HEK293 (cell line): ENCODE results near the gene ECI1.

Experiments used
- BCL11A ChIP-seq: fragments of 450-650 bp; formaldehyde crosslinking; IDR thresholded peaks from 2 replicates; pipeline ENCODE4 v1.5.1; 2016; ENCODE audit warnings: low read depth, missing biosample characterization, missing genetic modification characterization
- HOXA7 ChIP-seq: sonication (generic); formaldehyde crosslinking; IDR thresholded peaks from 2 replicates; pipeline ENCODE4 v1.8.1; 2022; ENCODE audit warnings: missing genetic modification reagents, borderline replicate concordance
- KLF9 ChIP-seq: fragments of 450-650 bp; formaldehyde crosslinking; IDR thresholded peaks from 2 replicates; pipeline ENCODE4 v1.5.1; 2016; ENCODE audit warnings: missing biosample characterization, missing genetic modification characterization, low read depth
- MEIS1 ChIP-seq: sonication (generic); formaldehyde crosslinking; IDR thresholded peaks from 2 replicates; pipeline ENCODE4 v1.8.1; 2022; ENCODE audit warnings: missing genetic modification reagents, mild to moderate bottlenecking, borderline replicate concordance
- MYNN ChIP-seq: fragments of 450-650 bp; formaldehyde crosslinking; IDR thresholded peaks from 2 replicates; pipeline ENCODE4 v1.5.1; 2016; ENCODE audit warnings: missing biosample characterization, missing genetic modification characterization, borderline replicate concordance
- MZF1 ChIP-seq: fragments of 450-650 bp; formaldehyde crosslinking; IDR thresholded peaks from 2 replicates; pipeline ENCODE4 v1.5.1; 2017; ENCODE audit warnings: missing biosample characterization, missing genetic modification characterization, borderline replicate concordance
- SALL2 ChIP-seq: fragments of 450-650 bp; formaldehyde crosslinking; IDR thresholded peaks from 2 replicates; pipeline ENCODE4 v1.5.0; 2017; ENCODE audit warnings: missing biosample characterization, mild to moderate bottlenecking, missing genetic modification characterization, borderline replicate concordance
- WT1 ChIP-seq: fragments of 450-650 bp; formaldehyde crosslinking; IDR thresholded peaks from 2 replicates; pipeline ENCODE4 v1.5.1; 2016; ENCODE audit warnings: missing biosample characterization, missing genetic modification characterization
- YY2 ChIP-seq: fragments of 450-650 bp; formaldehyde crosslinking; IDR thresholded peaks from 2 replicates; pipeline ENCODE4 v1.5.1; 2016; ENCODE audit warnings: missing biosample characterization, missing genetic modification characterization
- ZBTB1 ChIP-seq: fragments of 450-650 bp; formaldehyde crosslinking; IDR thresholded peaks from 2 replicates; pipeline ENCODE4 v1.5.1; 2016; ENCODE audit warnings: missing biosample characterization, missing genetic modification characterization
- ZFP37 ChIP-seq: fragments of 450-650 bp; formaldehyde crosslinking; IDR thresholded peaks from 2 replicates; pipeline ENCODE4 v1.5.1; 2016; ENCODE audit warnings: missing biosample characterization, missing genetic modification characterization
- ZNF138 ChIP-seq: fragments of 450-650 bp; formaldehyde crosslinking; IDR thresholded peaks from 2 replicates; pipeline ENCODE4 v1.5.1; 2016; ENCODE audit warnings: missing biosample characterization, missing genetic modification characterization, borderline replicate concordance
- ZNF157 ChIP-seq: fragments of 450-650 bp; formaldehyde crosslinking; IDR thresholded peaks from 2 replicates; pipeline ENCODE4 v1.5.1; 2016; ENCODE audit warnings: missing biosample characterization, missing genetic modification characterization
- ZNF23 ChIP-seq: fragments of 450-650 bp; formaldehyde crosslinking; IDR thresholded peaks from 2 replicates; pipeline ENCODE4 v1.5.1; 2016; ENCODE audit warnings: missing biosample characterization, missing genetic modification characterization, borderline replicate concordance
- ZNF24 ChIP-seq: fragments of 450-650 bp; formaldehyde crosslinking; IDR thresholded peaks from 2 replicates; pipeline ENCODE4 v1.5.1; 2016; ENCODE audit warnings: missing biosample characterization, missing genetic modification characterization
- ZNF311 ChIP-seq: fragments of 450-650 bp; formaldehyde crosslinking; IDR thresholded peaks from 2 replicates; pipeline ENCODE4 v1.5.1; 2017; ENCODE audit warnings: missing biosample characterization, missing genetic modification characterization, borderline replicate concordance
- ZNF335 ChIP-seq: fragments of 450-650 bp; formaldehyde crosslinking; conservative IDR thresholded peaks from 2 replicates; pipeline ENCODE4 v1.5.1; 2016; ENCODE audit warnings: missing biosample characterization, missing genetic modification characterization
- ZNF366 ChIP-seq: fragments of 450-650 bp; formaldehyde crosslinking; conservative IDR thresholded peaks from 2 replicates; pipeline ENCODE4 v1.5.1; 2016; ENCODE audit warnings: missing biosample characterization, missing genetic modification characterization
- ZNF548 ChIP-seq: fragments of 450-650 bp; formaldehyde crosslinking; IDR thresholded peaks from 2 replicates; pipeline ENCODE4 v1.5.1; 2016; ENCODE audit warnings: missing biosample characterization, missing genetic modification characterization
- ZNF558 ChIP-seq: fragments of 450-650 bp; formaldehyde crosslinking; IDR thresholded peaks from 2 replicates; pipeline ENCODE4 v1.5.1; 2016; ENCODE audit warnings: missing biosample characterization, missing genetic modification characterization
- ZNF600 ChIP-seq: fragments of 450-650 bp; formaldehyde crosslinking; IDR thresholded peaks from 2 replicates; pipeline ENCODE4 v1.5.1; 2016; ENCODE audit warnings: missing biosample characterization, missing genetic modification characterization
- ZNF623 ChIP-seq: fragments of 450-650 bp; formaldehyde crosslinking; IDR thresholded peaks from 2 replicates; pipeline ENCODE4 v1.5.1; 2016; ENCODE audit warnings: missing biosample characterization, missing genetic modification characterization
- ZNF670 ChIP-seq: fragments of 450-650 bp; formaldehyde crosslinking; IDR thresholded peaks from 2 replicates; pipeline ENCODE4 v1.5.1; 2016; ENCODE audit warnings: missing biosample characterization, missing genetic modification characterization, low read depth
- ZNF747 ChIP-seq: fragments of 450-650 bp; formaldehyde crosslinking; IDR thresholded peaks from 2 replicates; pipeline ENCODE4 v1.5.1; 2016; ENCODE audit warnings: missing biosample characterization, missing genetic modification characterization
- ZNF785 ChIP-seq: fragments of 450-650 bp; formaldehyde crosslinking; IDR thresholded peaks from 2 replicates; pipeline ENCODE4 v1.5.1; 2016; ENCODE audit warnings: missing biosample characterization, missing genetic modification characterization
- ZSCAN30 ChIP-seq: fragments of 450-650 bp; IDR thresholded peaks from 2 replicates; pipeline ENCODE4 v1.5.1; 2018; ENCODE audit warnings: missing biosample characterization, mild to moderate bottlenecking, missing genetic modification characterization, moderate library complexity
- TF ChIP-seq, protein P1 (sequence below): fragments of 450-650 bp; formaldehyde crosslinking; IDR thresholded peaks from 2 replicates; pipeline ENCODE4 v1.5.1; 2016; ENCODE audit warnings: missing biosample characterization, missing genetic modification characterization
- TF ChIP-seq, protein P2 (sequence below): fragments of 450-650 bp; formaldehyde crosslinking; IDR thresholded peaks from 2 replicates; pipeline ENCODE4 v1.5.1; 2016; ENCODE audit warnings: missing biosample characterization, missing genetic modification characterization, borderline replicate concordance
- TF ChIP-seq, protein P3 (sequence below): fragments of 450-650 bp; formaldehyde crosslinking; optimal IDR thresholded peaks from 2 replicates; pipeline ENCODE3; 2016; ENCODE audit warnings: missing biosample characterization, mild to moderate bottlenecking, missing genetic modification characterization
- TF ChIP-seq, protein P4 (sequence below): fragments of 450-650 bp; formaldehyde crosslinking; IDR thresholded peaks from 2 replicates; pipeline ENCODE4 v1.5.1; 2016; ENCODE audit warnings: missing biosample characterization, missing genetic modification characterization
- TF ChIP-seq, protein P5 (sequence below): fragments of 450-650 bp; formaldehyde crosslinking; IDR thresholded peaks from 2 replicates; pipeline ENCODE4 v1.5.1; 2016; ENCODE audit warnings: missing biosample characterization, missing genetic modification characterization

ECI1 gene

DNA sequence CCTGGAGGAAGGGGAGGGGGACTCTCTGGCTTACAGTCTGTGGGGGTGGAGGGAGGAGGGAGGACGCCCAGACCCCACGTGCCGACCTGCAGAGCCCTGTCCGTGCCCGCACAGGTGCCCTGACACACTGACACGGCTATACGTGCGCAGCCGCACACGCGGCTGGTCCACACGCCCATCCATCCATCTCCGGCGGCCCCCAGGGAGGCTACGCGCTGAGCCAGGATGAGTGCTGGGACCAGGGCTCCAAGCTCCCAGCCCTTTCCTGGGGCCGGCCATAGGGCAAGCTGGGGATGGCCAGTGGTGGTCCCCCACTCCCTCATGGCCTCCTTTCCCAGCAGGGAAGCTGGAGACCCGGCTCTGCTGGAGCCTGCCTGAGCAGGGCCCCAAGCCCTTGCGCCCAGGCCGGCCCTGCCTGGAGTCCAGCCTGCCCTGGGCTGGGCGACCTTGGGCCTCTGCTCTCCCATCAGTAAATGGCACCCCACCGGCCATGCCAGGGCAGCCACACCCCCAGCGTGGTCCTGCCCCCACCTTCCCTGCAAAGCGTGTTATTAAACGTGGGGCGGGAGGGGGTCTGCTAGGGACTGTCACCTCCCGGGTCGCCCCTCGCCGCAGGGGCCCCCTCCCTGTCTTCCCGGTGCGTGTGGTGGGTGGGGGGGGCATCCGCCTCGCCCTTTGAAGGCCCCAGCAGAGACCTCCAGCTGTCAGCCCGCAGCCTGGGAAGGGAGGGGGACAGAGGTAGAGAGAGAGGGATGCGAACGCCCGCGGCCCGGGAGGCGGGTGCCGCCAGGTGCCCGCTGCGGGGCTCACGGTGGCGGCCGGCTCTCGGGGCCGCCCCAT lies 55.8 kb downstream of the ECI1 start (continued):
- TF ChIP-seq, protein P1, sequence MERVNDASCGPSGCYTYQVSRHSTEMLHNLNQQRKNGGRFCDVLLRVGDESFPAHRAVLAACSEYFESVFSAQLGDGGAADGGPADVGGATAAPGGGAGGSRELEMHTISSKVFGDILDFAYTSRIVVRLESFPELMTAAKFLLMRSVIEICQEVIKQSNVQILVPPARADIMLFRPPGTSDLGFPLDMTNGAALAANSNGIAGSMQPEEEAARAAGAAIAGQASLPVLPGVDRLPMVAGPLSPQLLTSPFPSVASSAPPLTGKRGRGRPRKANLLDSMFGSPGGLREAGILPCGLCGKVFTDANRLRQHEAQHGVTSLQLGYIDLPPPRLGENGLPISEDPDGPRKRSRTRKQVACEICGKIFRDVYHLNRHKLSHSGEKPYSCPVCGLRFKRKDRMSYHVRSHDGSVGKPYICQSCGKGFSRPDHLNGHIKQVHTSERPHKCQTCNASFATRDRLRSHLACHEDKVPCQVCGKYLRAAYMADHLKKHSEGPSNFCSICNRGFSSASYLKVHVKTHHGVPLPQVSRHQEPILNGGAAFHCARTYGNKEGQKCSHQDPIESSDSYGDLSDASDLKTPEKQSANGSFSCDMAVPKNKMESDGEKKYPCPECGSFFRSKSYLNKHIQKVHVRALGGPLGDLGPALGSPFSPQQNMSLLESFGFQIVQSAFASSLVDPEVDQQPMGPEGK (tag by site-specific recombination), result peak; percentile 29; the same call in 1 of the 2 replicates
- TF ChIP-seq ZNF623 (tag by site-specific recombination), result no peak
- no peak for TF ChIP-seq SALL2 (tag by site-specific recombination)
- TF ChIP-seq, protein P2, sequence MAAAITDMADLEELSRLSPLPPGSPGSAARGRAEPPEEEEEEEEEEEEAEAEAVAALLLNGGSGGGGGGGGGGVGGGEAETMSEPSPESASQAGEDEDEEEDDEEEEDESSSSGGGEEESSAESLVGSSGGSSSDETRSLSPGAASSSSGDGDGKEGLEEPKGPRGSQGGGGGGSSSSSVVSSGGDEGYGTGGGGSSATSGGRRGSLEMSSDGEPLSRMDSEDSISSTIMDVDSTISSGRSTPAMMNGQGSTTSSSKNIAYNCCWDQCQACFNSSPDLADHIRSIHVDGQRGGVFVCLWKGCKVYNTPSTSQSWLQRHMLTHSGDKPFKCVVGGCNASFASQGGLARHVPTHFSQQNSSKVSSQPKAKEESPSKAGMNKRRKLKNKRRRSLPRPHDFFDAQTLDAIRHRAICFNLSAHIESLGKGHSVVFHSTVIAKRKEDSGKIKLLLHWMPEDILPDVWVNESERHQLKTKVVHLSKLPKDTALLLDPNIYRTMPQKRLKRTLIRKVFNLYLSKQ (tag by site-specific recombination), result no peak
- no peak for TF ChIP-seq ZNF548 (tag by site-specific recombination)
- TF ChIP-seq ZNF366, result no peak
- TF ChIP-seq ZNF600, result no peak
- no peak for TF ChIP-seq ZNF747 (tag by site-specific recombination)
- TF ChIP-seq HOXA7 (CRISPR knock-in tag), result no peak
- TF ChIP-seq YY2, result no peak
- no peak for TF ChIP-seq ZNF311 (tag by site-specific recombination)
- TF ChIP-seq MYNN, result no peak
- TF ChIP-seq ZNF138 (tag by site-specific recombination), result no peak
- no peak for TF ChIP-seq MEIS1 (CRISPR knock-in tag)
- TF ChIP-seq, protein P3, sequence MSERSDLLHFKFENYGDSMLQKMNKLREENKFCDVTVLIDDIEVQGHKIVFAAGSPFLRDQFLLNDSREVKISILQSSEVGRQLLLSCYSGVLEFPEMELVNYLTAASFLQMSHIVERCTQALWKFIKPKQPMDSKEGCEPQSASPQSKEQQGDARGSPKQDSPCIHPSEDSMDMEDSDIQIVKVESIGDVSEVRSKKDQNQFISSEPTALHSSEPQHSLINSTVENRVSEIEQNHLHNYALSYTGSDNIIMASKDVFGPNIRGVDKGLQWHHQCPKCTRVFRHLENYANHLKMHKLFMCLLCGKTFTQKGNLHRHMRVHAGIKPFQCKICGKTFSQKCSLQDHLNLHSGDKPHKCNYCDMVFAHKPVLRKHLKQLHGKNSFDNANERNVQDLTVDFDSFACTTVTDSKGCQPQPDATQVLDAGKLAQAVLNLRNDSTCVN (tag by site-specific recombination), result peak; percentile 36
- no peak for TF ChIP-seq ZFP37
- no peak for TF ChIP-seq ZNF558 (tag by site-specific recombination)
- no peak for TF ChIP-seq ZSCAN30 (tag by site-specific recombination)
- TF ChIP-seq ZNF24 (tag by site-specific recombination), result no peak
- TF ChIP-seq ZNF23 (tag by site-specific recombination), result no peak
- no peak for TF ChIP-seq BCL11A
- no peak for TF ChIP-seq WT1 (tag by site-specific recombination)
- peak; percentile 63 for TF ChIP-seq KLF9 (tag by site-specific recombination)
- TF ChIP-seq, protein P4, sequence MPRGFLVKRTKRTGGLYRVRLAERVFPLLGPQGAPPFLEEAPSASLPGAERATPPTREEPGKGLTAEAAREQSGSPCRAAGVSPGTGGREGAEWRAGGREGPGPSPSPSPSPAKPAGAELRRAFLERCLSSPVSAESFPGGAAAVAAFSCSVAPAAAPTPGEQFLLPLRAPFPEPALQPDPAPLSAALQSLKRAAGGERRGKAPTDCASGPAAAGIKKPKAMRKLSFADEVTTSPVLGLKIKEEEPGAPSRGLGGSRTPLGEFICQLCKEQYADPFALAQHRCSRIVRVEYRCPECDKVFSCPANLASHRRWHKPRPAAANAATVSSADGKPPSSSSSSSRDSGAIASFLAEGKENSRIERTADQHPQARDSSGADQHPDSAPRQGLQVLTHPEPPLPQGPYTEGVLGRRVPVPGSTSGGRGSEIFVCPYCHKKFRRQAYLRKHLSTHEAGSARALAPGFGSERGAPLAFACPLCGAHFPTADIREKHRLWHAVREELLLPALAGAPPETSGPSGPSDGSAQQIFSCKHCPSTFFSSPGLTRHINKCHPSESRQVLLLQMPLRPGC (tag by site-specific recombination), result no peak
- TF ChIP-seq ZBTB1 (tag by site-specific recombination), result no peak
- TF ChIP-seq MZF1 (tag by site-specific recombination), result no peak
- no peak for TF ChIP-seq ZNF670 (tag by site-specific recombination)
- no peak for TF ChIP-seq ZNF785 (tag by site-specific recombination)
- TF ChIP-seq, protein P5, sequence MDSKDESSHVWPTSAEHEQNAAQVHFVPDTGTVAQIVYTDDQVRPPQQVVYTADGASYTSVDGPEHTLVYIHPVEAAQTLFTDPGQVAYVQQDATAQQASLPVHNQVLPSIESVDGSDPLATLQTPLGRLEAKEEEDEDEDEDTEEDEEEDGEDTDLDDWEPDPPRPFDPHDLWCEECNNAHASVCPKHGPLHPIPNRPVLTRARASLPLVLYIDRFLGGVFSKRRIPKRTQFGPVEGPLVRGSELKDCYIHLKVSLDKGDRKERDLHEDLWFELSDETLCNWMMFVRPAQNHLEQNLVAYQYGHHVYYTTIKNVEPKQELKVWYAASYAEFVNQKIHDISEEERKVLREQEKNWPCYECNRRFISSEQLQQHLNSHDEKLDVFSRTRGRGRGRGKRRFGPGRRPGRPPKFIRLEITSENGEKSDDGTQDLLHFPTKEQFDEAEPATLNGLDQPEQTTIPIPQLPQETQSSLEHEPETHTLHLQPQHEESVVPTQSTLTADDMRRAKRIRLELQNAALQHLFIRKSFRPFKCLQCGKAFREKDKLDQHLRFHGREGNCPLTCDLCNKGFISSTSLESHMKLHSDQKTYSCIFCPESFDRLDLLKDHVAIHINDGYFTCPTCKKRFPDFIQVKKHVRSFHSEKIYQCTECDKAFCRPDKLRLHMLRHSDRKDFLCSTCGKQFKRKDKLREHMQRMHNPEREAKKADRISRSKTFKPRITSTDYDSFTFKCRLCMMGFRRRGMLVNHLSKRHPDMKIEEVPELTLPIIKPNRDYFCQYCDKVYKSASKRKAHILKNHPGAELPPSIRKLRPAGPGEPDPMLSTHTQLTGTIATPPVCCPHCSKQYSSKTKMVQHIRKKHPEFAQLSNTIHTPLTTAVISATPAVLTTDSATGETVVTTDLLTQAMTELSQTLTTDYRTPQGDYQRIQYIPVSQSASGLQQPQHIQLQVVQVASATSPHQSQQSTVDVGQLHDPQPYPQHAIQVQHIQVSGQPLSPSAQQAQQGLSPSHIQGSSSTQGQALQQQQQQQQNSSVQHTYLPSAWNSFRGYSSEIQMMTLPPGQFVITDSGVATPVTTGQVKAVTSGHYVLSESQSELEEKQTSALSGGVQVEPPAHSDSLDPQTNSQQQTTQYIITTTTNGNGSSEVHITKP (tag by site-specific recombination), result no peak
- TF ChIP-seq ZNF335 (tag by site-specific recombination), result peak; percentile 43
- TF ChIP-seq ZNF157 (tag by site-specific recombination), result no peak
